ENCODE results near the gene ATG5. TPM values are rescaled to one million over a fixed set of nuclear protein-coding genes. Genes with fewer than 3 reads are reported as not detected.
A peak's percentile ranks its signal among the peaks of the same experiment; 100 is the strongest.

The ATG5 gene
- polyA plus RNA-seq, 1 of the 3 experiments (the other 2 are of a cell fraction): 15.5 TPM

- Histone ChIP-seq H2AFZ (ENCODE audit: low read depth) (no peak overlapping the region), H3K4me3 (ENCODE audit: low read depth in 2 of 2, low read length in 1 of 2) (no peak overlapping the region), H3K27ac (ENCODE audit: low read depth in 2 of 2, low read length in 1 of 2) (peak overlapping the region in 1 of 2 experiments; percentile 91; a peak in 3 of 4 replicates), H3K36me3 (replicated peaks in 1 of 2; ENCODE audit: control insufficient read depth in 1 of 2, insufficient read depth in 2 of 2, low read length in 1 of 2) (peaks cover 8 to 14% of the 10 kb centered on the region in 2 experiments), H3K27me3 (ENCODE audit: insufficient read depth) (no peaks in the 10 kb centered on the region), H3K9ac (peak overlapping the region; percentile 28; the same call in 1 of the 2 replicates), H3K4me1 (ENCODE audit: control insufficient read depth in 1 of 2, insufficient read depth in 2 of 2, low read depth in 1 of 2, low read length in 1 of 2) (peaks cover 0 to 13% of the 10 kb centered on the region in 2 experiments; a peak in 1 of 4 replicates), H3K4me2 (peak overlapping the region; percentile 21; the same call in 1 of the 2 replicates), H3F3A (replicated peaks; ENCODE audit: insufficient read depth) (peaks cover 37% of the 10 kb centered on the region), H3K79me2 (ENCODE audit: insufficient read depth) (no peaks in the 10 kb centered on the region), H4K20me1 (ENCODE audit: insufficient read depth) (no peaks in the 10 kb centered on the region), H3K9me3 (no peaks in the 10 kb centered on the region), H3K9me2 (no peaks in the 10 kb centered on the region)
- 41% methylated on average over 3 of the region's 3 CpGs for WGBS (ENCODE audit: low lambda C conversion rate)
- TF ChIP-seq FOSL2 (IDR thresholded peaks at IDR 0.05; ENCODE audit: borderline replicate concordance, low read depth) (peak; percentile 82; the same call in 1 of the 2 replicates), SIN3A (IDR thresholded peaks at IDR 0.05; ENCODE audit: borderline replicate concordance, low read depth, low read length) (no peak), FOXJ3 (CRISPR knock-in tag; IDR thresholded peaks at IDR 0.05) (no peak), TAF1 (IDR thresholded peaks at IDR 0.05; ENCODE audit: borderline replicate concordance, low read depth, low read length) (no peak), POLR2AphosphoS5 (IDR thresholded peaks at IDR 0.05; ENCODE audit: low read depth, low read length) (peak; percentile 30; the same call in 1 of the 2 replicates), TEAD4 (IDR thresholded peaks at IDR 0.05; ENCODE audit: borderline replicate concordance, insufficient read depth) (peak; percentile 53; the same call in 1 of the 2 replicates), NFIC (IDR thresholded peaks at IDR 0.05; ENCODE audit: borderline replicate concordance) (peak; percentile 70), MEF2A (IDR thresholded peaks at IDR 0.05; ENCODE audit: borderline replicate concordance, low read depth) (no peak), PBX3 (IDR thresholded peaks at IDR 0.05) (peak; percentile 92), EP300 (IDR thresholded peaks at IDR 0.05; ENCODE audit: borderline replicate concordance in 1 of 2, low read depth in 1 of 2, low read length in 1 of 2) (peak in 1 of 2 experiments; percentile 72; a peak in 1 of 4 replicates), MXI1 (IDR thresholded peaks at IDR 0.05; ENCODE audit: low read depth, low read length) (no peak), RCOR1 (IDR thresholded peaks at IDR 0.05; ENCODE audit: low read length) (no peak), ZBTB33 (IDR thresholded peaks at IDR 0.05; ENCODE audit: borderline replicate concordance, low read depth) (no peak), MAX (IDR thresholded peaks at IDR 0.05; ENCODE audit: low read depth) (no peak), GABPA (IDR thresholded peaks at IDR 0.05; ENCODE audit: low read depth) (no peak; the same call in 1 of the 2 replicates), SMC3 (IDR thresholded peaks at IDR 0.05; ENCODE audit: low read depth, low read length) (no peak), CTCF (IDR thresholded peaks at IDR 0.05) (no peak), USF1 (IDR thresholded peaks at IDR 0.05; ENCODE audit: borderline replicate concordance, low read depth) (peak; percentile 57; the same call in 1 of the 2 replicates), ELF1 (IDR thresholded peaks at IDR 0.05) (no peak), JUND (IDR thresholded peaks at IDR 0.05) (peak; percentile 87), USF2 (IDR thresholded peaks at IDR 0.05; ENCODE audit: borderline replicate concordance, low read depth, low read length) (no peak), RFX5 (IDR thresholded peaks at IDR 0.05; ENCODE audit: low read length) (no peak), RAD21 (IDR thresholded peaks at IDR 0.05; ENCODE audit: low read length) (no peak), EZH2phosphoT487 (IDR thresholded peaks at IDR 0.05; ENCODE audit: borderline replicate concordance, low read depth) (no peak), TCF12 (IDR thresholded peaks at IDR 0.05) (peak; percentile 76), RXRA (IDR thresholded peaks at IDR 0.05; ENCODE audit: borderline replicate concordance, low read depth) (peak; percentile 51)
- ChIA-PET POLR2A (no interaction called here), CTCF (no interaction called here)
- DNase-seq: no peak
Measured at GRCh38 chr6:106181664-106182418, 143.7 kb downstream of the ATG5 start.

Measured in SK-N-SH (cell line).